CD4-positive, alpha-beta T cell (primary cell): ENCODE results near the gene IQGAP1. TPM values are rescaled to one million over a fixed set of nuclear protein-coding genes. Genes with fewer than 3 reads are reported as not detected.
A peak's percentile ranks its signal among the peaks of the same experiment; 100 is the strongest.

Experiments used
- ATAC-seq: fragments of 200-7000 bp; cut with Tn5 transposase; one replicate; pipeline ENCODE4 v1.10.0; 2022; ENCODE audit warnings: mild to moderate bottlenecking; ENCODE audit not compliant: poor library complexity
- CTCF ChIA-PET: fragments of 350-600 bp; sonication (Branson Sonifier 250); formaldehyde crosslinking; loops from one replicate; lab custom pipeline; 2021; ENCODE audit warnings: antibody characterized with exemption, inconsistent platforms; lab: Charles Lee
- POLR2A ChIA-PET: fragments of 350-600 bp; sonication (Branson Sonifier 250); formaldehyde crosslinking; loops from one replicate; lab custom pipeline; 2021; ENCODE audit warnings: antibody characterized with exemption, inconsistent platforms; lab: Charles Lee
- DNase-seq, 14 experiments: peaks; one replicate each; pipeline ENCODE4 v3.0.0-alpha.2; 2013 to 2020; ENCODE audit warnings: mixed read lengths in 2 of 14
- H3K27ac ChIP-seq, 2 donors: one replicate each; pipeline versions ENCODE4 v1.5.1 to v1.7.0; 2013; ENCODE audit warnings: low read length in 2 of 2, low read depth in 1 of 2, mild to moderate bottlenecking in 1 of 2
- H3K27me3 ChIP-seq, 2 experiments: 1 replicate in 1 of 2; 2 replicates in 1 of 2; pipeline versions ENCODE4 v1.6.1 to v1.7.0; 2013; ENCODE audit warnings: low read length in 2 of 2, control low read depth in 1 of 2, mild to moderate bottlenecking in 1 of 2, moderate library complexity in 1 of 2; ENCODE audit not compliant: insufficient read depth in 2 of 2, control insufficient read depth in 1 of 2
- H3K36me3 ChIP-seq: one replicate; pipeline ENCODE4 v1.6.1; 2013; ENCODE audit warnings: low read length, control low read depth; ENCODE audit not compliant: insufficient read depth
- H3K4me1 ChIP-seq: one replicate; pipeline ENCODE4 v1.6.1; 2013; ENCODE audit warnings: low read length, control low read depth; ENCODE audit not compliant: insufficient read depth
- H3K4me3 ChIP-seq: one replicate; pipeline ENCODE4 v1.5.1; 2013; ENCODE audit warnings: mild to moderate bottlenecking, low read length, moderate library complexity
- H3K9me3 ChIP-seq, 2 experiments: 1 replicate in 1 of 2; 2 replicates in 1 of 2; pipeline versions ENCODE4 v1.6.1 to v1.7.0; 2013; ENCODE audit warnings: low read length in 2 of 2, mild to moderate bottlenecking in 2 of 2, control low read depth in 1 of 2, moderate library complexity in 1 of 2; ENCODE audit not compliant: control insufficient read depth in 1 of 2, insufficient read depth in 1 of 2
- H3K27ac Mint-ChIP-seq: one replicate; pipeline ENCODE4 v1.8.0; 2020; ENCODE audit warnings: mixed read lengths
- H3K27me3 Mint-ChIP-seq: one replicate; pipeline ENCODE4 v1.8.0; 2021; ENCODE audit warnings: mixed read lengths
- H3K36me3 Mint-ChIP-seq: one replicate; pipeline ENCODE4 v1.8.0; 2021; ENCODE audit warnings: low read depth, mixed read lengths
- H3K4me1 Mint-ChIP-seq: one replicate; pipeline ENCODE4 v1.8.0; 2021; ENCODE audit warnings: low read depth, mixed read lengths
- H3K4me3 Mint-ChIP-seq: one replicate; pipeline ENCODE4 v1.8.0; 2020; ENCODE audit warnings: mild to moderate bottlenecking, mixed read lengths
- H3K9me3 Mint-ChIP-seq: one replicate; pipeline ENCODE4 v1.8.0; 2020; ENCODE audit warnings: mixed read lengths
- CTCF ChIP-seq: fragments of 200-600 bp; IDR thresholded peaks from one replicate; pipeline ENCODE4 v1.8.0; 2022; ENCODE audit warnings: antibody characterized with exemption, mild to moderate bottlenecking
- intact Hi-C, 2 experiments: fragments of 100-400 bp; cut with DNase I in 1 of 2; cut with micrococcal nuclease in 1 of 2; formaldehyde crosslinking; loops; one replicate each; pipeline versions ENCODE4 v1.15.1 to v1.9.0; 2023 to 2025; cut with DNase I, micrococcal nuclease
- total RNA-seq, 174 experiments: library from RNA in 2 of 174; stranded (reverse) in 2 of 174; gene quantifications; one replicate each; pipeline ENCODE4 v1.2.3 and lab custom pipeline; 2021 to 2026

The IQGAP1 gene
- total RNA-seq, 2 experiments from 2014 or later: 76.8 to 78.7 TPM

DNA sequence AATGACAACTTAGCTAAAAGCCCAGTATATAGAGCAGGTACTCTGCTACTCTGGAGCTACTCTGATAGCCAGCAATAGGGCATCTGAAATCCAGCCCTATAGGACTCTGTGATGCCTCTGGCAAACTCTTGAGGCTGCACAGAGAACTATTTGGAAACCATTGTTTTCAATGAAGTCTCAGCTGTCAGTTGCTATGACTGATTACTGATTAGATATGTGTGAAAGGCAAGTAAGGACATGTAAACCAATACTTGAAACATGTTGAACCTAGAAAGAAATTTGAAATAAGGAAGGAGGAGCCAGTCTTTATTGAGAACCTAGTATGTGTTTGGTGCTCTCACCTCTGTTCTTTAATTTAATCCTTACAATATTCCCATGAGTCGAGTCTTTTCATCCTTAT lies 101.5 kb downstream of the IQGAP1 start:
- no peak for TF ChIP-seq CTCF
- no peak for ATAC-seq
- Histone ChIP-seq H3K4me1 (peaks cover 7% of the 10 kb centered on the region), H3K36me3 (peaks cover 87% of the 10 kb centered on the region), H3K4me3 (no peak overlapping the region), H3K9me3 (no peaks in the 10 kb centered on the region), H3K27ac (no peak overlapping the region), H3K27me3 (no peaks in the 10 kb centered on the region)
- no peaks in the 10 kb centered on the region for H3K27me3 Mint-ChIP-seq
- DNase-seq: no peak
- H3K4me3 Mint-ChIP-seq: no peak overlapping the region
- peaks cover 94% of the 10 kb centered on the region for H3K36me3 Mint-ChIP-seq
- POLR2A ChIA-PET: no interaction called here
- peaks cover 19% of the 10 kb centered on the region for H3K4me1 Mint-ChIP-seq
- CTCF ChIA-PET: interaction anchor here (0.6 to 0.7 kb wide), 2 partner anchors 207 to 523 kb away, joined by 3 to 4 read pairs; no protein-coding TSS in a partner anchor
- no peaks in the 10 kb centered on the region for H3K9me3 Mint-ChIP-seq
- H3K27ac Mint-ChIP-seq: no peak overlapping the region
- intact Hi-C loops: loop anchor here (10.0 kb wide), 2 partner anchors 65 to 395 kb away; partner anchors contain the start of gene FES (in 1 of the 2)

DNA sequence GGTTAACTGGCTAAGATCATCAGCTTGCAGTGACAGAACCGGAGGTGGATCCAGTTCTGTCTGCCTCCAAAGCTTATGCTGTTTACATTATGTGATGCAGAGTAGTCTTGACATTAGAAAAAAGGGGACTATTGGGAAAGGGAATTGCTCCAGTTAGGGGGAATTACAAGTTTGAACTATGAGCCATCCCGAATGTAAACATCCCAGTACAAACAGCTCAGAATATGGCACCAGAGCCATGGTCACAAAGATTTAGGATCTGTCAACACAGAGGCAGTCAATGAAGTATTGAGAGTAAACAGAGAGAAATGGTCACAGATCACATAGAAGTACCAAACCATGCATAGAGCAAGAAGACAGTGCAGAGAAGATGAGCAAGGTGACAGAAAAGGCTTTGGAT lies 101.9 kb downstream of the IQGAP1 start:
- intact Hi-C loops: loop anchor here (10.0 kb wide), 2 partner anchors 65 to 395 kb away; partner anchors contain the start of gene FES (in 1 of the 2)
- Histone ChIP-seq H3K4me1 (peaks cover 7% of the 10 kb centered on the region), H3K27me3 (no peaks in the 10 kb centered on the region), H3K4me3 (no peak overlapping the region), H3K36me3 (peaks cover 86% of the 10 kb centered on the region), H3K27ac (no peak overlapping the region), H3K9me3 (no peaks in the 10 kb centered on the region)
- H3K27me3 Mint-ChIP-seq: no peaks in the 10 kb centered on the region
- H3K36me3 Mint-ChIP-seq: peaks cover 94% of the 10 kb centered on the region
- H3K4me3 Mint-ChIP-seq: no peak overlapping the region
- H3K27ac Mint-ChIP-seq: no peak overlapping the region
- no peaks in the 10 kb centered on the region for H3K9me3 Mint-ChIP-seq
- no peak for DNase-seq
- no peak for ATAC-seq
- POLR2A ChIA-PET: no interaction called here
- TF ChIP-seq CTCF: no peak
- CTCF ChIA-PET: interaction anchor here (0.6 kb wide), 1 partner anchor 207 kb away, joined by 4 read pairs; no protein-coding TSS in a partner anchor
- H3K4me1 Mint-ChIP-seq: peaks cover 19% of the 10 kb centered on the region

DNA sequence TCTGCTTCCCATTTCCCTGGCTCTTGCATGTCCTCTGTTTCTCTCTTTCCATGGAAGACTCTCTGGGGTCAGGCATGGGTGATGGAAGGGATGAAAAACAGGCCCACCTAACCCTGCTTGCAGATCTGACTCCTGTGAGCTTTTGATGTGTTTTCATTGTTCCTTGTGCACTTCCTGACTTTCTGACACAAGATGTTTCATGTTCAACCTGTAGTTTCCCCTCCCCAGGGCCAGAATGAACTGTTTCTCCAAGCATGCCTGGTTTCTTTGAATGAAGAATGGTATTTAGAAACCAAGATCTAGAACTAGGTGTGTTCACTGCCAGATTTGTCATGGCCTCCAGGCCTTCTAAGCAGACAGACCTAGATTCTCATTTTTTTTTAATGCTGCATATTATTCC lies 105.6 kb downstream of the IQGAP1 start:
- H3K27me3 Mint-ChIP-seq: no peaks in the 10 kb centered on the region
- Histone ChIP-seq H3K27ac (no peak overlapping the region), H3K9me3 (no peaks in the 10 kb centered on the region), H3K36me3 (peaks cover 92% of the 10 kb centered on the region), H3K4me1 (peaks cover 7% of the 10 kb centered on the region), H3K27me3 (no peaks in the 10 kb centered on the region), H3K4me3 (no peak overlapping the region)
- intact Hi-C loops: no loop called here
- POLR2A ChIA-PET: interaction anchor here (0.6 kb wide), 1 partner anchor 70 kb away, joined by 3 read pairs; no protein-coding TSS in a partner anchor
- H3K9me3 Mint-ChIP-seq: no peaks in the 10 kb centered on the region
- no peak for TF ChIP-seq CTCF
- peak in 2 of 14 experiments; percentile 14 to 20 for DNase-seq
- ATAC-seq: no peak
- H3K4me3 Mint-ChIP-seq: no peak overlapping the region
- peaks cover 89% of the 10 kb centered on the region for H3K36me3 Mint-ChIP-seq
- peaks cover 19% of the 10 kb centered on the region for H3K4me1 Mint-ChIP-seq
- CTCF ChIA-PET: no interaction called here
- H3K27ac Mint-ChIP-seq: peak overlapping the region; percentile 45
